Fibroblast of lung (primary cell): ENCODE data around the gene MARCKS. TPM values are rescaled to one million over a fixed set of nuclear protein-coding genes. Genes with fewer than 3 reads are reported as not detected.

Source experiments
- DNase-seq, 2 donors: peaks; one replicate each; pipeline versions ENCODE4 v3.0.0 to v3.0.0-alpha.2; 2010; ENCODE audit warnings: low read depth in 2 of 2
- H2AFZ ChIP-seq: 2 replicates; pipeline ENCODE4 v1.5.1; 2012; ENCODE audit warnings: low read length, control low read depth, inconsistent platforms
- H3K27ac ChIP-seq: 2 replicates; pipeline ENCODE4 v1.5.1; 2011; ENCODE audit warnings: low read length, control low read depth; ENCODE audit not compliant: insufficient read depth
- H3K27me3 ChIP-seq: 2 replicates; pipeline ENCODE4 v1.5.1; 2011; ENCODE audit warnings: mild to moderate bottlenecking, low read length; ENCODE audit not compliant: control insufficient read depth, insufficient read depth
- H3K36me3 ChIP-seq: 2 replicates; pipeline ENCODE4 v1.5.1; 2011; ENCODE audit warnings: low read length; ENCODE audit not compliant: control insufficient read depth, insufficient read depth
- H3K4me1 ChIP-seq: 2 replicates; pipeline ENCODE4 v1.5.1; 2011; ENCODE audit warnings: low read length; ENCODE audit not compliant: control insufficient read depth, insufficient read depth; ENCODE audit errors: extremely low read depth
- H3K4me2 ChIP-seq: 2 replicates; pipeline ENCODE4 v1.5.1; 2011; ENCODE audit warnings: low read length, control low read depth; ENCODE audit not compliant: insufficient read depth; ENCODE audit errors: extremely low read depth
- H3K4me3 ChIP-seq, 4 experiments: fragments of 200-600 bp in 1 of 4; sonication (generic) in 1 of 4; replicated peaks in 1 of 4; 2 replicates each; pipeline ENCODE4 v1.5.1; 2011 to 2016; ENCODE audit warnings: low read length in 4 of 4, low read depth in 3 of 4, mild to moderate bottlenecking in 3 of 4, control low read depth in 2 of 4, inconsistent platforms in 1 of 4, mixed read lengths in 1 of 4; ENCODE audit not compliant: insufficient read depth in 1 of 4; ENCODE audit errors: control extremely low read depth in 1 of 4
- H3K79me2 ChIP-seq: 2 replicates; pipeline ENCODE4 v1.5.1; 2012; ENCODE audit warnings: mild to moderate bottlenecking, low read length, inconsistent platforms; ENCODE audit not compliant: control insufficient read depth, insufficient read depth
- H3K9ac ChIP-seq: 2 replicates; pipeline ENCODE4 v1.5.1; 2011; ENCODE audit warnings: mild to moderate bottlenecking, low read length, control low read depth; ENCODE audit not compliant: insufficient read depth
- H3K9me3 ChIP-seq: 2 replicates; pipeline ENCODE4 v1.5.1; 2012; ENCODE audit warnings: low read depth, low read length; ENCODE audit not compliant: control insufficient read depth, insufficient read depth
- H4K20me1 ChIP-seq: 2 replicates; pipeline ENCODE4 v1.5.1; 2011; ENCODE audit warnings: low read length; ENCODE audit not compliant: control insufficient read depth, insufficient read depth; ENCODE audit errors: extremely low read depth
- CTCF ChIP-seq, 2 donors: IDR thresholded peaks in 1 of 2; conservative IDR thresholded peaks in 1 of 2; 1 replicate in 1 of 2; 2 replicates in 1 of 2; pipeline ENCODE4 v1.5.1; 2011 to 2012; ENCODE audit warnings: low read length in 2 of 2, control low read depth in 1 of 2, inconsistent platforms in 1 of 2, low read depth in 1 of 2, mild to moderate bottlenecking in 1 of 2
- EZH2 ChIP-seq: IDR thresholded peaks from 2 replicates; pipeline ENCODE4 v1.5.1; 2012; ENCODE audit warnings: low read length, control low read depth, mild to moderate bottlenecking; ENCODE audit errors: missing control alignments
- polyA plus RNA-seq, 2 donors: library from polyadenylated mRNA; depleted of rRNA in 1 of 2; stranded (reverse) in 1 of 2; unstranded in 1 of 2; fragments of >200 nt; gene quantifications; 2 replicates each; pipeline ENCODE4 v1.2.1, GENCODE V29; 2011 to 2012; ENCODE audit warnings: missing spikeins in 1 of 2
- total RNA-seq: library from RNA; depleted of rRNA; stranded (reverse); fragments of >200 nt; gene quantifications from 2 replicates; pipeline ENCODE4 v1.2.1, GENCODE V29; 2014

MARCKS gene
- total and polyA plus RNA-seq, 2 donors (not counting 1 experiment from before 2014, with no cell fraction given): 103 to 121 TPM

DNA sequence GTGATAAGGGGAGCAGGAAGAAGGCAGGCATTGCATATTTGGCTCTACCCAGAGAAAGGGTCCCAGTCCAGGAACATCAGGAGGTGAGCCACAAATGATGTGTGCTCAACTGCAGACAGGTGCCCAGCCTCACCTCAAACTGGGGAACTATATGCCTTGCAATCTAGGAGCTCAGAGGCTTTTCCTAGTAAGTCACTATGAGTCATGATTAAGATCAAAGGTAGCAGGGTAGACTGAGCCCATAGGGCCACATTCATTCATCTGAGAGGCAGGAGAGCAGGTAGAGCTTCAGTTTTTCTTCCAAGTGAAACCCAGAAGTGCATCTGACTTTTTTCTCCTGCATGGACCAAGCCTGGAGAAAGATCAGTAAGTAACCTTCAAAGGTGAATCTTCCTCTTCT is 31.3 kb downstream of the MARCKS start:
- H3K27me3 ChIP-seq: no peaks in the 10 kb centered on the region
- H3K79me2 ChIP-seq: no peaks in the 10 kb centered on the region
- no peaks in the 10 kb centered on the region for H3K4me1 ChIP-seq
- DNase-seq: no peak
- no peaks in the 10 kb centered on the region for H4K20me1 ChIP-seq
- no peaks in the 10 kb centered on the region for H3K36me3 ChIP-seq
- TF ChIP-seq CTCF (conservative IDR thresholded peaks at IDR 0.05 in 1 of 2, IDR thresholded peaks at IDR 0.05 in 1 of 2; ENCODE audit: low read depth in 1 of 2, low read length in 2 of 2) (no peak), EZH2 (no peak)
- H3K4me3 ChIP-seq: no peak overlapping the region
- H3K27ac ChIP-seq: no peak overlapping the region
- no peak overlapping the region for H2AFZ ChIP-seq
- H3K4me2 ChIP-seq: no peak overlapping the region
- no peak overlapping the region for H3K9ac ChIP-seq
- H3K9me3 ChIP-seq: no peaks in the 10 kb centered on the region

DNA sequence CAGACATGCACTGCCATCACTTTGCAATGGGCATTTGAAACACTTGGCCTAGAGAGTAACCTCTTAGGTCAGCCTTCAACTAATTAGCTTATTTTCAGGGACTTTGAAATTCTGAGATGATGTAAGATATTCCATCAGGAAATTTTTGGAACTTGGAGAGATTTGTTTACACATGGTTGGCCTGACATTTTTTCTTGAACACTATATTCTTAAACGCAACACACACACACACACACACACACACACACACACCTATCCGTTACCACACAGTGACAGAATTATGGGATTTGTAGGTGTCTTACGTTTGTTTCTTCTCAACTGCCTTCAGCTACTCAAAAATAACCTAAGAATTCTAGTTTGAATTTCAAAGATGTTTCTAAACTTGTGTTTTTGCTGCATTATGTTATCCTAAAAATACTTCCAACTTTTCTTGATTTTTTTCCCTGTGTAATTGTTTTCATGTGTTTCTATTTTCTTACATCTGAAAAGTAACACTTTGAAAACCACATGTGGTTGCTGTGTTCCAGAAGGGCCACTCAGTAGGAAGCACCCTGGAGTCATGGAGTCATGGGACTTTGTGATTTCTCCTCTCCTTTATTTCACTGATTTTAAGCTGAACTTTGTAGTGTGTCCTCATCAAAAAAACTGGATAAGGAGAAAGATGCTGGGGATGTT is 31.9 kb downstream of the MARCKS start:
- H3K4me2 ChIP-seq: no peak overlapping the region
- DNase-seq: no peak

DNA sequence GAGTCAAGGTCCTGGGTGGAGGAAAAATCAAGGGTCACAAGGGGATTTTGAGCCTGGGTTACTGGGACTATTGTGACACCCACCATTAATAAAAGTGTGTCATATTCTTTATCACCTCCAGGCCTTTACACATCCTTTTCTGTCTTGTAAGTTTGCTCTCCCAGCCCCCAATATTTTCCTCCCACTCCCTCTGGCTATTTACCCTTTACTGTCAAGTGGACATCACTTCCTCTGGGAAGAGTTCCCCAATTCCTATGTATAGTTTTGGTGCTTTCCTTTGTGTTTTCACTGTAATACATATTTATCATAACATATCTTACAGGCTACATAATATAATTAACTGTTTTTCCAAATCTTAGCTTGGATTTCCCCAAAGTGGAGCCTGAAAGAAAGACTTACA is 36.3 kb downstream of the MARCKS start:
- no peak for DNase-seq
- no peak for TF ChIP-seq CTCF (conservative IDR thresholded peaks at IDR 0.05 in 1 of 2, IDR thresholded peaks at IDR 0.05 in 1 of 2; ENCODE audit: low read depth in 1 of 2, low read length in 2 of 2)
- no peak for TF ChIP-seq EZH2
- no peak overlapping the region for H3K27ac ChIP-seq
- no peak overlapping the region for H3K4me3 ChIP-seq
- no peaks in the 10 kb centered on the region for H3K79me2 ChIP-seq
- no peaks in the 10 kb centered on the region for H3K27me3 ChIP-seq
- no peaks in the 10 kb centered on the region for H3K36me3 ChIP-seq
- H3K4me2 ChIP-seq: no peak overlapping the region
- no peaks in the 10 kb centered on the region for H4K20me1 ChIP-seq
- no peak overlapping the region for H3K9ac ChIP-seq
- H3K4me1 ChIP-seq: no peaks in the 10 kb centered on the region
- no peaks in the 10 kb centered on the region for H3K9me3 ChIP-seq
- no peak overlapping the region for H2AFZ ChIP-seq

More for the DNA sequence above, 31.9 kb downstream of the MARCKS start:
- no peak overlapping the region for H3K4me3 ChIP-seq
- no peaks in the 10 kb centered on the region for H3K36me3 ChIP-seq
- no peak overlapping the region for H2AFZ ChIP-seq
- no peak overlapping the region for H3K9ac ChIP-seq
- H3K27me3 ChIP-seq: no peaks in the 10 kb centered on the region
- H3K27ac ChIP-seq: no peak overlapping the region
- no peaks in the 10 kb centered on the region for H4K20me1 ChIP-seq
- no peak for TF ChIP-seq EZH2
- TF ChIP-seq CTCF (conservative IDR thresholded peaks at IDR 0.05 in 1 of 2, IDR thresholded peaks at IDR 0.05 in 1 of 2; ENCODE audit: low read depth in 1 of 2, low read length in 2 of 2): no peak
- H3K79me2 ChIP-seq: no peaks in the 10 kb centered on the region
- H3K4me1 ChIP-seq: no peaks in the 10 kb centered on the region
- no peaks in the 10 kb centered on the region for H3K9me3 ChIP-seq
